ENCODE data around the gene NDUFS1. TPM values are rescaled to one million over a fixed set of nuclear protein-coding genes. Genes with fewer than 3 reads are reported as not detected.
A peak's percentile ranks its signal among the peaks of the same experiment; 100 is the strongest.
"Not testable (repeated sequence)": the region's sequence is repeated elsewhere in the genome, so short reads cannot be mapped to it uniquely, and the experiment has no call there.

The NDUFS1 gene
- total RNA-seq, 1 experiment from 2014 or later: 110 TPM

GRCh38 chr2:206164261-206164862 lies 5.1 kb upstream of the NDUFS1 start:
- Histone ChIP-seq H3K27me3 (ENCODE audit: low read length) (no peaks in the 10 kb centered on the region), H3K4me3 (ENCODE audit: low read length) (no peak overlapping the region), H4K20me1 (ENCODE audit: low read length) (peaks cover 26% of the 10 kb centered on the region), H3K9ac (ENCODE audit: low read length) (no peak overlapping the region), H3K4me1 (ENCODE audit: insufficient read depth, low read length) (peaks cover 18% of the 10 kb centered on the region), H3K36me3 (ENCODE audit: low read depth, low read length) (peaks cover 48% of the 10 kb centered on the region), H3F3A (ENCODE audit: low read length, unreplicated experiment) (peaks cover 8% of the 10 kb centered on the region), H3K9me2 (replicated peaks; ENCODE audit: low read length) (no peaks in the 10 kb centered on the region), H3K9me3 (ENCODE audit: low read length) (no peaks in the 10 kb centered on the region), H3K27ac (ENCODE audit: low read length) (no peak overlapping the region), H3K4me2 (ENCODE audit: low read length) (no peak overlapping the region), H2AFZ (ENCODE audit: low read length) (no peak overlapping the region), H3K79me2 (ENCODE audit: low read length) (peaks cover 31% of the 10 kb centered on the region)
- CTCF ChIA-PET: no interaction called here
- POLR2A ChIA-PET (ENCODE audit: unreplicated experiment): no interaction called here
- intact Hi-C loops (cut with micrococcal nuclease): loop anchor here (1.0 to 5.0 kb wide), 4 partner anchors 48 to 278 kb away; partner anchors contain the start of gene ADAM23
- DNase-seq (peak; percentile 71), ATAC-seq (no peak)
- TF ChIP-seq EZH2phosphoT487 (IDR thresholded peaks at IDR 0.05; ENCODE audit: borderline replicate concordance, low read length): no peak
- peak; percentile 87 for TF ChIP-seq CTCF (conservative IDR thresholded peaks at IDR 0.05; ENCODE audit: low read depth, low read length)
- no TSS peak for BruUV-seq (replicated peaks)

- no peak overlapping the region for H2AFZ ChIP-seq (ENCODE audit: low read length)
- TF ChIP-seq EZH2 (IDR thresholded peaks at IDR 0.05; ENCODE audit: low read length, unreplicated experiment) (no peak), CTCF (conservative IDR thresholded peaks at IDR 0.05; ENCODE audit: low read depth, low read length) (no peak), EZH2phosphoT487 (IDR thresholded peaks at IDR 0.05; ENCODE audit: borderline replicate concordance, low read length) (no peak)
- no peaks in the 10 kb centered on the region for H3K9me3 ChIP-seq (ENCODE audit: low read length)
- ATAC-seq (no peak), DNase-seq (no peak)
- H4K20me1 ChIP-seq (ENCODE audit: low read length): peaks cover 26% of the 10 kb centered on the region
- H3K79me2 ChIP-seq (ENCODE audit: low read length): peaks cover 41% of the 10 kb centered on the region
- no peak overlapping the region for H3K27ac ChIP-seq (ENCODE audit: low read length)
- no peaks in the 10 kb centered on the region for H3K9me2 ChIP-seq (replicated peaks; ENCODE audit: low read length)
- no peak overlapping the region for H3K4me3 ChIP-seq (ENCODE audit: low read length)
- POLR2A ChIA-PET (ENCODE audit: unreplicated experiment): no interaction called here
- intact Hi-C loops (cut with micrococcal nuclease): loop anchor here (5.0 kb wide), 2 partner anchors 114 to 279 kb away; partner anchors contain the start of gene ADAM23
- H3F3A ChIP-seq (ENCODE audit: low read length, unreplicated experiment): peaks cover 8% of the 10 kb centered on the region
- peaks cover 48% of the 10 kb centered on the region for H3K36me3 ChIP-seq (ENCODE audit: low read depth, low read length)
- no TSS peak for BruUV-seq (replicated peaks)
- H3K4me2 ChIP-seq (ENCODE audit: low read length): peak overlapping the region; percentile 89; the same call in 1 of the 2 replicates
- peaks cover 18% of the 10 kb centered on the region for H3K4me1 ChIP-seq (ENCODE audit: insufficient read depth, low read length)
- no peak overlapping the region for H3K9ac ChIP-seq (ENCODE audit: low read length)
- H3K27me3 ChIP-seq (ENCODE audit: low read length): no peaks in the 10 kb centered on the region
- CTCF ChIA-PET: no interaction called here
Measured at GRCh38 chr2:206163251-206163880, 4.1 kb upstream of the NDUFS1 start.

- POLR2A ChIA-PET (ENCODE audit: unreplicated experiment); H3K4me3 ChIP-seq (ENCODE audit: low read length); H3K9me3 ChIP-seq (ENCODE audit: low read length); H3K27ac ChIP-seq (ENCODE audit: low read length); H3K9ac ChIP-seq (ENCODE audit: low read length); CTCF ChIA-PET; BruUV-seq (replicated peaks); H3K9me2 ChIP-seq (replicated peaks; ENCODE audit: low read length); H3K27me3 ChIP-seq (ENCODE audit: low read length); H3F3A ChIP-seq (ENCODE audit: low read length, unreplicated experiment); ATAC-seq; DNase-seq; H2AFZ ChIP-seq (ENCODE audit: low read length): not testable (repeated sequence)
- intact Hi-C loops (cut with micrococcal nuclease): loop anchor here (5.0 kb wide), 2 partner anchors 115 to 280 kb away; partner anchors contain the start of gene ADAM23
- Histone ChIP-seq H3K4me2 (ENCODE audit: low read length) (peak overlapping the region; percentile 89), H3K36me3 (ENCODE audit: low read depth, low read length) (peaks cover 42% of the 10 kb centered on the region), H3K4me1 (ENCODE audit: insufficient read depth, low read length) (peaks cover 23% of the 10 kb centered on the region), H4K20me1 (ENCODE audit: low read length) (peaks cover 30% of the 10 kb centered on the region), H3K79me2 (ENCODE audit: low read length) (peaks cover 50% of the 10 kb centered on the region)
Measured at GRCh38 chr2:206162401-206162800, 3.2 kb upstream of the NDUFS1 start.
